HepG2 (cell line): ENCODE data around the gene KIR3DL3. TPM values are rescaled to one million over a fixed set of nuclear protein-coding genes. Genes with fewer than 3 reads are reported as not detected.

ENCODE experiments used
- CBX1 ChIP-seq: IDR thresholded peaks from one replicate; pipeline ENCODE4 v1.6.1; 2016; ENCODE audit warnings: antibody characterized with exemption, low read depth
- CCAR2 ChIP-seq: fragments of 200-400 bp; formaldehyde crosslinking; optimal IDR thresholded peaks from 2 replicates; pipeline ENCODE3; 2018; ENCODE audit warnings: low read depth, mild to moderate bottlenecking, low read length, moderate library complexity
- DMTF1 ChIP-seq: sonication (generic); formaldehyde crosslinking; IDR thresholded peaks from 2 replicates; pipeline ENCODE4 v1.4.0; 2020; ENCODE audit warnings: mild to moderate bottlenecking, missing genetic modification reagents
- EHMT2 ChIP-seq: fragments of 200-600 bp; sonication (generic); IDR thresholded peaks from 2 replicates; pipeline ENCODE4 v1.7.0; 2017; ENCODE audit warnings: antibody characterized with exemption, low read depth, low read length, borderline replicate concordance
- ESRRA ChIP-seq: sonication (generic); formaldehyde crosslinking; IDR thresholded peaks from 2 replicates; pipeline ENCODE4 v1.5.1; 2020; ENCODE audit warnings: mild to moderate bottlenecking, low read depth, missing genetic modification reagents
- IRX3 ChIP-seq: sonication (generic); formaldehyde crosslinking; IDR thresholded peaks from 2 replicates; pipeline ENCODE4 v1.8.1; 2023; ENCODE audit warnings: mild to moderate bottlenecking, low read depth, missing genetic modification reagents, borderline replicate concordance
- JUN ChIP-seq: sonication (generic); formaldehyde crosslinking; IDR thresholded peaks from 2 replicates; pipeline ENCODE4 v1.4.0; 2020; ENCODE audit warnings: mild to moderate bottlenecking, missing genetic modification reagents
- PLRG1 ChIP-seq: fragments of 450-650 bp; conservative IDR thresholded peaks from 2 replicates; pipeline ENCODE4 v1.6.1; 2016
- REPIN1 ChIP-seq: sonication (generic); formaldehyde crosslinking; IDR thresholded peaks from 2 replicates; pipeline ENCODE4 v1.8.0; 2022; ENCODE audit warnings: missing genetic modification reagents, low read depth, mild to moderate bottlenecking, borderline replicate concordance
- RXRA ChIP-seq: sonication (generic); formaldehyde crosslinking; IDR thresholded peaks from 2 replicates; pipeline ENCODE4 v1.5.1; 2020; ENCODE audit warnings: missing genetic modification reagents
- SNAI1 ChIP-seq: sonication (generic); formaldehyde crosslinking; IDR thresholded peaks from 2 replicates; pipeline ENCODE4 v1.5.0; 2020; ENCODE audit warnings: mild to moderate bottlenecking, missing genetic modification reagents, borderline replicate concordance
- SOX5 ChIP-seq: IDR thresholded peaks from 2 replicates; pipeline ENCODE4 v1.6.1; 2016; ENCODE audit warnings: borderline replicate concordance
- TAF15 ChIP-seq: fragments of 200-400 bp; formaldehyde crosslinking; IDR thresholded peaks from one replicate; pipeline ENCODE4 v1.6.1; 2018; ENCODE audit warnings: mild to moderate bottlenecking, low read depth, low read length; ENCODE audit not compliant: poor library complexity, severe bottlenecking
- ZNF124 ChIP-seq: sonication (generic); formaldehyde crosslinking; IDR thresholded peaks from 2 replicates; pipeline ENCODE4 v1.4.0; 2020; ENCODE audit warnings: missing genetic modification reagents
- ZNF18 ChIP-seq: sonication (generic); formaldehyde crosslinking; IDR thresholded peaks from 2 replicates; pipeline ENCODE4 v1.8.0; 2022; ENCODE audit warnings: mild to moderate bottlenecking, missing genetic modification reagents; ENCODE audit not compliant: insufficient replicate concordance
- ZNF34 ChIP-seq: sonication (generic); formaldehyde crosslinking; IDR thresholded peaks from 2 replicates; pipeline ENCODE4 v1.4.0; 2020; ENCODE audit warnings: mild to moderate bottlenecking, missing genetic modification reagents, borderline replicate concordance
- ZNF513 ChIP-seq: sonication (generic); formaldehyde crosslinking; conservative IDR thresholded peaks from 2 replicates; pipeline ENCODE4 v1.5.0; 2020; ENCODE audit warnings: missing genetic modification reagents
- ZNF547 ChIP-seq: sonication (generic); formaldehyde crosslinking; IDR thresholded peaks from 2 replicates; pipeline ENCODE4 v1.5.1; 2020; ENCODE audit warnings: mild to moderate bottlenecking, missing genetic modification reagents
- ZNF614 ChIP-seq: IDR thresholded peaks from 2 replicates; pipeline ENCODE4 v1.6.1; 2018; ENCODE audit warnings: missing biosample characterization, missing genetic modification reagents, inconsistent platforms, borderline replicate concordance
- ZSCAN29 ChIP-seq: sonication (generic); formaldehyde crosslinking; conservative IDR thresholded peaks from 2 replicates; pipeline ENCODE4 v1.4.0; 2020; ENCODE audit warnings: mild to moderate bottlenecking, missing genetic modification reagents
- polyA plus RNA-seq, 8 experiments: library from polyadenylated mRNA; depleted of rRNA in 3 of 8; stranded (reverse) in 7 of 8; unstranded in 1 of 8; fragments of >200 nt; fragmentation: Illumina TruSeq in 4 of 8; extraction: Trizol in 4 of 8; gene quantifications; 2 replicates each; pipeline versions ENCODE4 v1.2.1 to v1.2.3, GENCODE V29; 2011 to 2016; ENCODE audit warnings: low read depth in 4 of 8, missing spikeins in 1 of 8, mixed read lengths in 1 of 8; ENCODE audit not compliant: insufficient read depth in 1 of 8
- total RNA-seq, 5 experiments: library from RNA; depleted of rRNA; stranded (reverse); fragments of >200 nt; fragmentation: Illumina TruSeq; extraction: Trizol; gene quantifications; 2 replicates each; pipeline ENCODE4 v1.2.3, GENCODE V29; 2016; ENCODE audit warnings: low read depth in 1 of 5
- TF ChIP-seq, protein P1 (sequence below): sonication (generic); formaldehyde crosslinking; IDR thresholded peaks from 2 replicates; pipeline ENCODE4 v1.8.1; 2023; ENCODE audit warnings: mild to moderate bottlenecking, missing genetic modification reagents, borderline replicate concordance
- TF ChIP-seq, protein P2 (sequence below): sonication (generic); formaldehyde crosslinking; IDR thresholded peaks from 2 replicates; pipeline ENCODE4 v1.4.0; 2020; ENCODE audit warnings: missing genetic modification reagents
- TF ChIP-seq, protein P3 (sequence below): sonication (generic); formaldehyde crosslinking; IDR thresholded peaks from 2 replicates; pipeline ENCODE4 v1.5.0; 2020; ENCODE audit warnings: missing genetic modification reagents, mild to moderate bottlenecking, borderline replicate concordance
- TF ChIP-seq, protein P4 (sequence below), 2 experiments: fragments of 450-650 bp in 1 of 2; sonication (generic) in 1 of 2; formaldehyde crosslinking; IDR thresholded peaks; 2 replicates each; pipeline versions ENCODE4 v1.5.0 to v1.8.0; 2020 to 2022; ENCODE audit warnings: mild to moderate bottlenecking in 1 of 2, missing genetic modification reagents in 1 of 2

Gene KIR3DL3
- total and polyA plus RNA-seq, 2 of the 13 experiments (the other 11 are each of a cell fraction or from before 2014, with no cell fraction given), result not detected

- TF ChIP-seq CCAR2 (no peak), TAF15 (no peak), SNAI1 (no peak), SOX5 (CRISPR knock-in tag) (no peak), ZSCAN29 (CRISPR knock-in tag) (no peak), ZNF18 (CRISPR knock-in tag) (peak; percentile 55), ESRRA (CRISPR knock-in tag) (no peak), PLRG1 (no peak), REPIN1 (CRISPR knock-in tag) (no peak), ZNF614 (CRISPR knock-in tag) (0 out of 2 replicates have a peak, but pooled peaks have one; percentile 32), CBX1 (no peak), IRX3 (CRISPR knock-in tag) (no peak), RXRA (CRISPR knock-in tag) (no peak; the same call in 1 of the 2 replicates), ZNF547 (CRISPR knock-in tag) (no peak), DMTF1 (CRISPR knock-in tag) (no peak), ZNF124 (CRISPR knock-in tag) (peak; percentile 69; the same call in 1 of the 2 replicates), JUN (CRISPR knock-in tag) (no peak), ZNF34 (CRISPR knock-in tag) (no peak), EHMT2 (peak; percentile 99), ZNF513 (CRISPR knock-in tag) (no peak)
- TF ChIP-seq, protein P1, sequence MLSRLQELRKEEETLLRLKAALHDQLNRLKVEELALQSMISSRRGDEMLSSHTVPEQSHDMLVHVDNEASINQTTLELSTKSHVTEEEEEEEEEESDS (CRISPR knock-in tag), result no peak
- TF ChIP-seq, protein P2, sequence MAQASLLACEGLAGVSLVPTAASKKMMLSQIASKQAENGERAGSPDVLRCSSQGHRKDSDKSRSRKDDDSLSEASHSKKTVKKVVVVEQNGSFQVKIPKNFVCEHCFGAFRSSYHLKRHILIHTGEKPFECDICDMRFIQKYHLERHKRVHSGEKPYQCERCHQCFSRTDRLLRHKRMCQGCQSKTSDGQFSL (CRISPR knock-in tag), result no peak
- TF ChIP-seq, protein P3, sequence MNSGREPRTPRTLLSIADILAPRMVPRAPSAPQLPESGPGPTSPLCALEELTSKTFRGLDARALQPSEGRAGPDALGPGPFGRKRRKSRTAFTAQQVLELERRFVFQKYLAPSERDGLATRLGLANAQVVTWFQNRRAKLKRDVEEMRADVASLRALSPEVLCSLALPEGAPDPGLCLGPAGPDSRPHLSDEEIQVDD (CRISPR knock-in tag), result no peak
- TF ChIP-seq, protein P4, sequence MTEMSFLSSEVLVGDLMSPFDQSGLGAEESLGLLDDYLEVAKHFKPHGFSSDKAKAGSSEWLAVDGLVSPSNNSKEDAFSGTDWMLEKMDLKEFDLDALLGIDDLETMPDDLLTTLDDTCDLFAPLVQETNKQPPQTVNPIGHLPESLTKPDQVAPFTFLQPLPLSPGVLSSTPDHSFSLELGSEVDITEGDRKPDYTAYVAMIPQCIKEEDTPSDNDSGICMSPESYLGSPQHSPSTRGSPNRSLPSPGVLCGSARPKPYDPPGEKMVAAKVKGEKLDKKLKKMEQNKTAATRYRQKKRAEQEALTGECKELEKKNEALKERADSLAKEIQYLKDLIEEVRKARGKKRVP (CRISPR knock-in tag; IDR thresholded peaks at IDR 0.05), result no peak
These were observed 39.7 kb upstream of the KIR3DL3 start (continued) for GRCh38 chr19:54684527-54684926.
